Measurements from ENCODE around the gene DNASE1L3. TPM values are rescaled to one million over a fixed set of nuclear protein-coding genes. Genes with fewer than 3 reads are reported as not detected.

Gene DNASE1L3
- total and polyA plus RNA-seq, 10 donors: 52.1 to 245 (median 130) TPM

DNA sequence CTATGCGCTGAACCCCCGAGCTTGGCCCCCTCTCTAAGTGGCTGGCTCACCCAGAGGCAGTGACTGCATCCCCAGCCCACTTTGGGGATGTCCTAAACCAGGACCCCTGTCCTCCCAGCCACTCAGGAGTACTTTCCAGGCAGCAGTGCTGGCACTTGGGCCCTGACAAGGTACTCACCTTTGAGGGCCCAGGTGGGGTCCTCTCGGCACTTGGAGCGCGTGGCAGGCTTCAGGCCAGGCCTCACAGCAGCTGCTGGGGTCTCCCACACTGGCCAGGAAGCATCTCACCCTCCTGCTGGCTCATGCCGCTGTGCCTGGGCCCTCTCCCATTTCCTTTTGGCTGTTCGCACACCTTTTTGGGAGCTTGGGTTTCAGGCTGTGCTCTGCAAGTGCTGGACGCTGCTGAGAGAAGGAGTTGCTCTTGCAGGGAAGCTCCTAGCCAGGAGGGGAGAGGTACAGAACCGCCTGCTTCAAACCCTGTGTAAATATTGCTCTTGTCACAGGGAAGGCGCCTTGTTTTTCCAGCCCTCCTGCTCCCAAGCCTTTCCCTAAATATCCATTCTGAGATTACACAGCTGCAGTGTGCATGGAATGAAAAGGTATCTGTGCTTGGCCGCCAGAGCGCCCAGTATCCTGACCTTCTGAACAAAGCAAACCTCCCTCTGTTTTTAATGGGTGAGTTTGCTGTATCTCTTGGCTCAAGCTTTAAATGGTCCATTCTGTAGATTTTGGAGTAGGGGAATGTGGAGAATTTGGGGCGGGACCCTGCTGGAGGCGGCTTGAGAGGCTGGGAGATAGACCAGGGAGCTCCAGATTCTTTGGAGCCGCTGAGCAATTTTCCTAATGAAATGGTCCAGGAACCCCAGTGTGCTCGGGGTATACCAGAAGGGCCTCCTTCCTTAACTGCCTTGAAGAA is 45.6 kb downstream of the DNASE1L3 start:
- intact Hi-C loops (cut with DNase I; ENCODE audit: low total_unique reads): no loop called here
- Histone ChIP-seq H3K4me1 (peaks cover 0 to 17% (median 0%) of the 10 kb centered on the region in 6 donors), H3K27me3 (replicated peaks in 1 of 7) (no peaks in the 10 kb centered on the region), H3K4me3 (no peak overlapping the region), H3K36me3 (peaks cover 0 to 92% (median 31%) of the 10 kb centered on the region in 6 donors), H3K27ac (peak overlapping the region in 1 of 8 donors; percentile 25), H3K9me3 (no peaks in the 10 kb centered on the region)
- TF ChIP-seq POLR2A (IDR thresholded peaks at IDR 0.05) (no peak), POLR2AphosphoS5 (IDR thresholded peaks at IDR 0.05) (no peak)
- TF ChIP-seq, protein P1, sequence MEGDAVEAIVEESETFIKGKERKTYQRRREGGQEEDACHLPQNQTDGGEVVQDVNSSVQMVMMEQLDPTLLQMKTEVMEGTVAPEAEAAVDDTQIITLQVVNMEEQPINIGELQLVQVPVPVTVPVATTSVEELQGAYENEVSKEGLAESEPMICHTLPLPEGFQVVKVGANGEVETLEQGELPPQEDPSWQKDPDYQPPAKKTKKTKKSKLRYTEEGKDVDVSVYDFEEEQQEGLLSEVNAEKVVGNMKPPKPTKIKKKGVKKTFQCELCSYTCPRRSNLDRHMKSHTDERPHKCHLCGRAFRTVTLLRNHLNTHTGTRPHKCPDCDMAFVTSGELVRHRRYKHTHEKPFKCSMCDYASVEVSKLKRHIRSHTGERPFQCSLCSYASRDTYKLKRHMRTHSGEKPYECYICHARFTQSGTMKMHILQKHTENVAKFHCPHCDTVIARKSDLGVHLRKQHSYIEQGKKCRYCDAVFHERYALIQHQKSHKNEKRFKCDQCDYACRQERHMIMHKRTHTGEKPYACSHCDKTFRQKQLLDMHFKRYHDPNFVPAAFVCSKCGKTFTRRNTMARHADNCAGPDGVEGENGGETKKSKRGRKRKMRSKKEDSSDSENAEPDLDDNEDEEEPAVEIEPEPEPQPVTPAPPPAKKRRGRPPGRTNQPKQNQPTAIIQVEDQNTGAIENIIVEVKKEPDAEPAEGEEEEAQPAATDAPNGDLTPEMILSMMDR (IDR thresholded peaks at IDR 0.05 in 8 of 11, conservative IDR thresholded peaks at IDR 0.05 in 3 of 11): no peak
- 85 to 89% (median 89%) methylated on average over 12 to 16 of the region's 16 CpGs for WGBS, 5 donors
- DNase-seq: no peak

DNA sequence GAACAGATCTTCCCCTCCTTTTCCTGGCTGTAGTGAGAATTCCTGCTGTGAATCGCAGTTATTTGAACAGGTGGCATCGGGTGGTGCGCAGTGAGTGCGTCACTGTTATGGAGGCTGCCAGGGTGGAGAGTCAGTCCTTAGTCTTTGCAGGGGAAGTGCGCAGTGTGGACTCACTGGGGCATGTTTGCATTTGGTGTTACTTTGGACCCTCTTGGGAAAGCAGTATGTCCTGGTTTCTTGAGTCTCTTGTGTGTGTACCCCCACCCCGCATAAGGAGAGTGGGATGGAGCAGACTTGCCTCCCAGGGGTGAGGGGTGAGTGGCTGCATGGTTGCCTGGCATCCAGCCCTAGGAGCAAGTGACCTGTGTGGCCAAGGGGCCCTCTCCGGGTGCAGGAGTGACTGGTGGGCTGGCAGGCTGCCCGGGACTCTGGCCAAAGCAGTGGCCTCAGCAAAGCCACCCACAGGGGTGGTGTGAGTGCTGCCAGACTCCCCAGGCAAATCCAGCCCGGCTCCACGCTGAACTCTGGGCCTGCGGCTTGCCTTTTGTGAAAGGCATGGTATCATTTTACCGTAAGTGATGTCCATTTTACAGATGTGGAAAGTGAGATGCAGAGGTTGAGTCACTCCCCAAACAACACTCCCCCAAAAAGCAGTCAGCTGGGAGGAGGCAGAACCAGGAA is 46.4 kb downstream of the DNASE1L3 start:
- Histone ChIP-seq H3K27me3 (replicated peaks in 1 of 7) (no peaks in the 10 kb centered on the region), H3K27ac (peak overlapping the region in 1 of 8 donors; percentile 25), H3K4me1 (peaks cover 0 to 17% (median 0%) of the 10 kb centered on the region in 6 donors), H3K4me3 (no peak overlapping the region), H3K36me3 (peaks cover 0 to 92% (median 28%) of the 10 kb centered on the region in 6 donors), H3K9me3 (no peaks in the 10 kb centered on the region)
- TF ChIP-seq POLR2A (IDR thresholded peaks at IDR 0.05): no peak
- TF ChIP-seq POLR2AphosphoS5 (IDR thresholded peaks at IDR 0.05): peak in 2 of 3 donors; percentile 47 to 55
- TF ChIP-seq, protein P1 (IDR thresholded peaks at IDR 0.05 in 8 of 11, conservative IDR thresholded peaks at IDR 0.05 in 3 of 11): no peak
- 78 to 93% (median 89%) methylated on average over 11 to 12 of the region's 12 CpGs for WGBS, 5 donors
- intact Hi-C loops (cut with DNase I; ENCODE audit: low total_unique reads): no loop called here
- DNase-seq: no peak

DNA sequence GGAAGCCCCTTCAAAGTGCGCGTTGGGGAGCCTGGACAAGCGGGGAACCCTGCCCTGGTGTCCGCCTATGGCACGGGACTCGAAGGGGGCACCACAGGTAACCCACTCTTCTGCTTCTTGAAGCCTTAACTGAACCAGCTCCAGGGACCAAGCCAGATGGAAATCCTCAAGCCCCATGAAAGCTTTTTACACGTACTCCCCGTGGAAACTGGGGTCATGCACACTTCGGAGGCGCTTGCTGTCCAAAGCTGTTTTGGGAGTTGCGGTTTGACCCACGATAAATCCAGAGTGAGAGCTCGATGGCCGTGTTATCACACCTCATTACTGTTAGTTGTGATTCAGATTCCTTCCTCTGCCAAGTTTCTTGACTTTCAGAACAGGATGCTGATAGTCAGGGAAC is 47.5 kb downstream of the DNASE1L3 start:
- 91 to 94% (median 93%) methylated on average over 14 of the region's 14 CpGs for WGBS, 5 donors
- Histone ChIP-seq H3K27ac (no peak overlapping the region), H3K9me3 (no peaks in the 10 kb centered on the region), H3K4me1 (peaks cover 0 to 17% (median 0%) of the 10 kb centered on the region in 6 donors), H3K4me3 (no peak overlapping the region), H3K27me3 (replicated peaks in 1 of 7) (no peaks in the 10 kb centered on the region), H3K36me3 (peaks cover 0 to 92% (median 25%) of the 10 kb centered on the region in 6 donors)
- TF ChIP-seq POLR2AphosphoS5 (IDR thresholded peaks at IDR 0.05): no peak
- TF ChIP-seq, protein P1 (IDR thresholded peaks at IDR 0.05 in 8 of 11, conservative IDR thresholded peaks at IDR 0.05 in 3 of 11): no peak
- TF ChIP-seq POLR2A (IDR thresholded peaks at IDR 0.05): no peak
- no peak for DNase-seq
- intact Hi-C loops (cut with DNase I; ENCODE audit: low total_unique reads): no loop called here

All from spleen (tissue), 11 donors.